BE2C (cell line): Measurements from ENCODE around the gene FUT2.

Experiments
- DNase-seq: peaks from one replicate; pipeline ENCODE4 v3.0.0-alpha.2; 2020
- H3K27me3 ChIP-seq: fragments of 250-450 bp; sonication (Bioruptor Pico); 2 replicates; pipeline ENCODE4 v1.5.1; 2020; ENCODE audit warnings: mild to moderate bottlenecking
- H3K36me3 ChIP-seq: fragments of 250-450 bp; sonication (Bioruptor Pico); 2 replicates; pipeline ENCODE4 v1.5.1; 2020; ENCODE audit warnings: mild to moderate bottlenecking
- H3K4me1 ChIP-seq: fragments of 250-450 bp; sonication (Bioruptor Pico); 2 replicates; pipeline ENCODE4 v1.5.1; 2020
- H3K4me3 ChIP-seq: 2 replicates; pipeline ENCODE4 v1.5.1; 2011; ENCODE audit warnings: low read depth, low read length
- H3K9me3 ChIP-seq: fragments of 250-450 bp; sonication (Bioruptor Pico); 2 replicates; pipeline ENCODE4 v1.5.1; 2020
- TF ChIP-seq, protein P1 (sequence below): IDR thresholded peaks from 2 replicates; pipeline ENCODE4 v1.5.1; 2012; ENCODE audit warnings: mild to moderate bottlenecking, low read depth, low read length

The FUT2 gene

DNA sequence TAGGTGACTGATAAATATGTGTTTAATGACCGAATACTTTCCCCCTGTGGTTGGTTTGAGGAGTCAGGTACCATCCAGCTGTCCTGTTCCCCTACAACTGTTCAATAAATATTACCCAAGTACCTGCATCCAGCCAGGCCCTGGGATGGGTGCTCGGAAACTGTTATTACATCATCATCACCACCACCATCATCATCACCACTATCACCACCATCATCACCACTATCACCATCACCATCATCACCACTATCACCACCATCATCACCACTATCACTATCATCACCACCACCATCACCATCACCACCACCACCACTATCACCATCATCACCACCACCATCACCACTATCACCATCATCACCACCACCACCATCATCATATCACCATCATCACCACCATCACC lies 27.0 kb upstream of the FUT2 start:
- Histone ChIP-seq H3K9me3 (no peaks in the 10 kb centered on the region), H3K27me3 (no peaks in the 10 kb centered on the region), H3K4me3 (no peak overlapping the region), H3K4me1 (no peaks in the 10 kb centered on the region), H3K36me3 (no peaks in the 10 kb centered on the region)
- TF ChIP-seq, protein P1, sequence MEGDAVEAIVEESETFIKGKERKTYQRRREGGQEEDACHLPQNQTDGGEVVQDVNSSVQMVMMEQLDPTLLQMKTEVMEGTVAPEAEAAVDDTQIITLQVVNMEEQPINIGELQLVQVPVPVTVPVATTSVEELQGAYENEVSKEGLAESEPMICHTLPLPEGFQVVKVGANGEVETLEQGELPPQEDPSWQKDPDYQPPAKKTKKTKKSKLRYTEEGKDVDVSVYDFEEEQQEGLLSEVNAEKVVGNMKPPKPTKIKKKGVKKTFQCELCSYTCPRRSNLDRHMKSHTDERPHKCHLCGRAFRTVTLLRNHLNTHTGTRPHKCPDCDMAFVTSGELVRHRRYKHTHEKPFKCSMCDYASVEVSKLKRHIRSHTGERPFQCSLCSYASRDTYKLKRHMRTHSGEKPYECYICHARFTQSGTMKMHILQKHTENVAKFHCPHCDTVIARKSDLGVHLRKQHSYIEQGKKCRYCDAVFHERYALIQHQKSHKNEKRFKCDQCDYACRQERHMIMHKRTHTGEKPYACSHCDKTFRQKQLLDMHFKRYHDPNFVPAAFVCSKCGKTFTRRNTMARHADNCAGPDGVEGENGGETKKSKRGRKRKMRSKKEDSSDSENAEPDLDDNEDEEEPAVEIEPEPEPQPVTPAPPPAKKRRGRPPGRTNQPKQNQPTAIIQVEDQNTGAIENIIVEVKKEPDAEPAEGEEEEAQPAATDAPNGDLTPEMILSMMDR: no peak
- no peak for DNase-seq

DNA sequence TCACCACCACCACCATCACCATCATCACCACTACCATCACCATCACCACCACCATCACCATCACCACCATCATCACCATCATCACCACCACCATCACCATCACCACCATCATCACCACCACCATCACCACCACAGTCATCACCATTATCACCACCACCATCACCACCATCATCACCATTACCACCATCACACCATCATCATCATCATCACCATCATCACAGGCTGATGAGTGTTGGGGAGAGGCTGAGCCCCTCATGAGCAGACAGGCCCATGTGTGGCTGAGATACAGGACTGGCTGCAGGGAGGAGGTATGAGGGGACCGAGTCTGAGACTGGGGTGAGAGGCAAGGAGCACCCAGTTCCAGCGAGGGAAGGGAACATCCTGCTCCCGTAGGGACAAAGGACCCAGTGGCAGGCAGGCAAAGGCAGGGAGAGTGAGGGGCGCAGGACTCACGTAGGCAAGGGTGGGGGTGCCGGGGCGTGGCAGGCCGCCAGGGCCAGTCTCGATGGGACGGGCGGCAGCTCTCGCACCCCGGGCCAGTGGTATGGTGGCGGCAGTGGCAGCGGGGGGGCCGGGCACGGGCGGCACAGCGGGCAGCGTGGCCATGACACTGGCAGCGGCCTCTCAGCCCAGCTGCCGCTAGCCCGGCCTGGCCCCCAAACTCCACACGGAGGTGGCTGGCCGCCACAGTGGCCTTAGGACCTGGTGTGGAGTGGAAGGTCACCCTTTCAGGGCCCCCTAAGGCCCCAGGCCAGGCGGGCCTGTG lies 25.7 kb upstream of the FUT2 start:
- no peaks in the 10 kb centered on the region for H3K9me3 ChIP-seq
- no peak for DNase-seq
- no peak overlapping the region for H3K4me3 ChIP-seq
- no peaks in the 10 kb centered on the region for H3K4me1 ChIP-seq
- TF ChIP-seq, protein P1: no peak
- H3K27me3 ChIP-seq: no peaks in the 10 kb centered on the region
- no peaks in the 10 kb centered on the region for H3K36me3 ChIP-seq

DNA sequence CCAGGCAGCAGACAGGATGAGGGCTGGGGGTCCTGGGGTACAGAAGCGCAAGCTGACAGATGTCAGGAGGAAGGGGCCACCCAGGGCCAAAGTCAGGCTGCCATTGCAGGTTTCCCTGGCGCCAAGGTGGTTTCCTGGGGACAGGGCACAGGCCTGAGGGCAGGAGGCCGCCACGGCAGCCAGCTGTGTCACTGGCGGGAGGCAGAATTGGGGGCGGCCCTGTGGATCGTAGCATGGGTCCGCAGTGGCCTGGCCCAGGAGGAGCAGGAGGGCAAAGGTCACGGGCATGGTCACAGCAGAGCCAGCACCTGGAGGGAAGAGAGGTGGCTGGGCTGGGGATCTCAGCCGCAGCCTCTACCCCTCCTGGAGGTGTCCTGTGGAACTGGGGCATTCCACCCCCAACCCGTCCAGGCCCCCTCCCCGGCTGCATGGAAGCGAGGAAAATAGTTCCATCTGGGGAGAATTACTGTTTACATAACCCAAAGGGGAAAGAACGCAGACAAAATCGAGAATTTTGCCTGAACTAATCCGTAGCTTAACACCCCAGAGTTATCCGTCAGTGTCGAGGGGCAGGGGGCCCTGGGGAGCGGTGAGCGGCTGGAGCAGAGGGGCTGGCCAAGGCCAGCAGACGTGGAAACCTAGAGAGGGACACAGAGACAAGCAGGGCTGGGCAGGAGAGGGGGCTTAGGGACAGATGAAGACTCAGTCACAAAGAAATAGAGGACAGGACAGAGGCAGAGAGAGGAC lies 24.9 kb upstream of the FUT2 start:
- H3K9me3 ChIP-seq: no peaks in the 10 kb centered on the region
- TF ChIP-seq, protein P1: no peak
- H3K4me3 ChIP-seq: no peak overlapping the region
- no peaks in the 10 kb centered on the region for H3K27me3 ChIP-seq
- H3K36me3 ChIP-seq: no peaks in the 10 kb centered on the region
- peaks cover 4% of the 10 kb centered on the region; the same call in 1 of the 2 replicates for H3K4me1 ChIP-seq
- no peak for DNase-seq

DNA sequence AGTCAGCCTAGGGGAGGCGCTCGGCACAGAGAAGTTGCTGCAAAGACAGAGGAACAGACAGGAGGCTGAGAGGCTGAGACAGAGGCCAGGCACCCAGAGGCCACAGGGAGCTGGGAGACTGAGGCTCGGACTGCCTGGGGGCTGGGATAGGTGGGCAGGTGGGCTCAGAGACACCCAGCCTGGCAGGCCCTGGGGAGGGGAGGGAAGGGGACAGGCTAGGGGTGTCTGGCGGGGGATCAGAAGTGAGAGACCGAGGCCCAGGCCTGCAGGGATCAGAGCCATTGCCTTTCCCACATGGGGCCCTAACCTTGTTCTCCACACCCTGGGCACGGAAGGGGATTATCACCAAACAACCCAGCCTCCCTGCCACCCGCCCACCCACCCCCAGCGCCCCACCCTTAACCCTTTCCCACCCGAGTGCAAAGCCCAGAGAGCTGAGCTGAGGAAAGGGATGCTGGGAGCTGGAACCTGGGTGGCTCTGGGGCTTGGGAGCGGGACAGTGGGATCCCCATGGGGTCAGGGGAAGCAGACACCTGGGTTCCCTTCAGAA lies 24.2 kb upstream of the FUT2 start:
- Histone ChIP-seq H3K9me3 (no peaks in the 10 kb centered on the region), H3K27me3 (no peaks in the 10 kb centered on the region), H3K4me3 (no peak overlapping the region), H3K4me1 (peaks cover 4% of the 10 kb centered on the region; the same call in 1 of the 2 replicates), H3K36me3 (no peaks in the 10 kb centered on the region)
- TF ChIP-seq, protein P1: no peak
- no peak for DNase-seq

DNA sequence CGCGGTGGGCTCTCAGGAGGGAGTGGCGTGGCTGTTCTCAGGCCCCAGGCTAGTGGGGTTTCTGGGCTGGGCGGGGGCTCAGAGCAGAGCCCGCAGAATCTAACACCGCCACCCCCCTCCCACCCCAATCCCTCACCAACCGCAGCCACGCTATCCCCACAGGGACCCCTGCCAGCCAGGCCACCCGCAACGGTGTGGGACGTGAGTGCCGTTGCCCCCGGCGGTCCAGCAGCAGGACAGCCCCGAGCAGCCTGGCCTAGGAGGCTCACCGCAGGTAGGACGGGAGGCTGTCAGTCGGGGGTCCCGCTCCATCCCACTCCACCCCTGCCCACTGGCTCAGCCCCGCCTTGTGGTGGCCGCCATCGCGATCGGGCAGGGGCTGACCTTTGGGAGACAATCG lies 22.8 kb upstream of the FUT2 start, which contains the start of gene NTN5:
Gene NTN5, minus strand, starts transcription at position 24 of the 400 bp plus-strand sequence. CDS start 2,031 bp downstream, outside the sequence.
- Histone ChIP-seq H3K4me1 (peaks cover 4% of the 10 kb centered on the region; the same call in 1 of the 2 replicates), H3K4me3 (no peak within 1 kb of the TSS), H3K9me3 (no peaks in the 10 kb centered on the region), H3K36me3 (no peaks in the 10 kb centered on the region), H3K27me3 (no peaks in the 10 kb centered on the region)
- TF ChIP-seq, protein P1: no peak
- DNase-seq: no peak
